Karpas-422 (cell line): Measurements from ENCODE around the gene DNMT3A. TPM values are rescaled to one million over a fixed set of nuclear protein-coding genes. Genes with fewer than 3 reads are reported as not detected.

ENCODE experiments used
- DNase-seq: peaks from one replicate; pipeline ENCODE4 v3.0.0-alpha.2; 2015
- H2AFZ ChIP-seq: fragments of 200-600 bp; sonication (generic); 2 replicates; pipeline ENCODE4 v1.6.1; 2014; ENCODE audit warnings: antibody characterized with exemption, low read length, mixed read lengths
- H3K27ac ChIP-seq: fragments of 200-600 bp; sonication (generic); 2 replicates; pipeline ENCODE4 v1.5.1; 2014; ENCODE audit warnings: mild to moderate bottlenecking, low read length, moderate library complexity
- H3K27me3 ChIP-seq: fragments of 200-600 bp; sonication (generic); 2 replicates; pipeline ENCODE4 v1.6.1; 2014; ENCODE audit warnings: low read length, mixed read lengths
- H3K36me3 ChIP-seq: fragments of 200-600 bp; sonication (generic); 2 replicates; pipeline ENCODE4 v1.6.1; 2014; ENCODE audit warnings: low read length, mixed read lengths; ENCODE audit not compliant: insufficient read depth
- H3K4me1 ChIP-seq: fragments of 200-600 bp; sonication (generic); 2 replicates; pipeline ENCODE4 v1.6.1; 2014; ENCODE audit warnings: mild to moderate bottlenecking, low read length, mixed read lengths
- H3K4me2 ChIP-seq: fragments of 200-600 bp; sonication (generic); 2 replicates; pipeline ENCODE4 v1.6.1; 2014; ENCODE audit warnings: low read length, low read depth, mild to moderate bottlenecking; ENCODE audit not compliant: poor library complexity, severe bottlenecking
- H3K4me3 ChIP-seq: fragments of 200-600 bp; sonication (generic); 2 replicates; pipeline ENCODE4 v1.5.1; 2014; ENCODE audit warnings: mild to moderate bottlenecking, antibody characterized with exemption, low read length, mixed read lengths
- H3K79me2 ChIP-seq: fragments of 200-600 bp; sonication (generic); 2 replicates; pipeline ENCODE4 v1.6.1; 2014; ENCODE audit warnings: mild to moderate bottlenecking, low read length, mixed read lengths
- H3K9ac ChIP-seq: fragments of 200-600 bp; sonication (generic); 2 replicates; pipeline ENCODE4 v1.6.0; 2014; ENCODE audit warnings: low read length
- H3K9me2 ChIP-seq: fragments of 200-600 bp; sonication (generic), shearing (Covaris generic); replicated peaks from 2 replicates; pipeline ENCODE4 v1.6.0; 2014; ENCODE audit warnings: mild to moderate bottlenecking, low read length, moderate library complexity; ENCODE audit not compliant: insufficient read depth
- H3K9me3 ChIP-seq: fragments of 300-700, 200-600 bp; sonication (generic); 2 replicates; pipeline ENCODE4 v1.6.1; 2014; ENCODE audit warnings: low read length, mixed read lengths
- H4K20me1 ChIP-seq: fragments of 200-600 bp; sonication (generic); 2 replicates; pipeline ENCODE4 v1.6.1; 2014; ENCODE audit warnings: mild to moderate bottlenecking, antibody characterized with exemption, low read length, low read depth; ENCODE audit not compliant: insufficient read depth
- total RNA-seq: library from RNA; depleted of rRNA; stranded (reverse); fragments of >200 nt; shearing (Covaris generic); gene quantifications from 2 replicates; pipeline ENCODE4 v1.2.3, GENCODE V29; 2014; ENCODE audit warnings: low replicate concordance

DNMT3A gene
- total RNA-seq, 1 experiment from 2014 or later = 0.97 TPM

DNA sequence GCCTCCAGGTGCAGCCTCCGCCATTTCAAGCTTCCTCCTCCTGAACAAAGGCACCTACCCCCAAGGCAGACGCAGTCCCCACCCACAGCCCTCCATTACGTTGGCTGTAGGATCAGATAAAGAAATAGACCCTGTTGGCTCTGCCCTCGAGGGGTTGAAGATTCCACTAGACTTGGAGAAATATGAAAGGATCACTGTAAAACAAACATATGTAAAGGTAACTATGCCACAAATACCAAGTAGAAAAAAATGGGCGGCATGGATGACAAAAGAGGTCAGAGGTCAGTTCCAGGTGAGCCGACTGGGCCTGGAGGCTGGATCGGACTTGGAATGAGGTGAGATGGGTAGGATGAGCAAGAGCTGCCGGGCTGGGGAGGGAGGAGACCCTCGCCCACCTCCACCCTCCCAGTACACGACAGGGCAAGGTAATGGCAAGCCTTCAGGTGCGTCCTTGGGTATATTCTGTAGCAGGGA is 88.5 kb downstream of the DNMT3A start:
- H3K9ac ChIP-seq = no peak overlapping the region
- H3K27me3 ChIP-seq = no peaks in the 10 kb centered on the region
- no peak overlapping the region for H2AFZ ChIP-seq
- H4K20me1 ChIP-seq = no peaks in the 10 kb centered on the region
- DNase-seq = no peak
- no peak overlapping the region for H3K27ac ChIP-seq
- no peak overlapping the region for H3K4me2 ChIP-seq
- H3K79me2 ChIP-seq = no peaks in the 10 kb centered on the region
- no peak overlapping the region for H3K4me3 ChIP-seq
- no peaks in the 10 kb centered on the region for H3K36me3 ChIP-seq
- no peaks in the 10 kb centered on the region for H3K4me1 ChIP-seq
- H3K9me3 ChIP-seq = no peaks in the 10 kb centered on the region
- H3K9me2 ChIP-seq = no peaks in the 10 kb centered on the region

GRCh38 chr2:25252291-25253152 is 89.2 kb downstream of the DNMT3A start:
- Histone ChIP-seq H3K4me2 (no peak overlapping the region), H2AFZ (no peak overlapping the region), H3K4me1 (no peaks in the 10 kb centered on the region), H3K36me3 (no peaks in the 10 kb centered on the region), H3K9me3 (no peaks in the 10 kb centered on the region), H3K79me2 (no peaks in the 10 kb centered on the region), H4K20me1 (no peaks in the 10 kb centered on the region), H3K27me3 (no peaks in the 10 kb centered on the region), H3K9me2 (no peaks in the 10 kb centered on the region), H3K4me3 (no peak overlapping the region), H3K27ac (no peak overlapping the region), H3K9ac (no peak overlapping the region)
- no peak for DNase-seq

GRCh38 chr2:25251422-25252273 is 90.1 kb downstream of the DNMT3A start:
- Histone ChIP-seq H3K9ac (no peak overlapping the region), H3K79me2 (no peaks in the 10 kb centered on the region), H3K4me1 (no peaks in the 10 kb centered on the region), H3K9me2 (no peaks in the 10 kb centered on the region), H3K4me2 (no peak overlapping the region), H2AFZ (no peak overlapping the region), H3K27ac (no peak overlapping the region), H3K4me3 (no peak overlapping the region), H4K20me1 (no peaks in the 10 kb centered on the region), H3K36me3 (no peaks in the 10 kb centered on the region), H3K27me3 (no peaks in the 10 kb centered on the region), H3K9me3 (no peaks in the 10 kb centered on the region)
- no peak for DNase-seq

DNA sequence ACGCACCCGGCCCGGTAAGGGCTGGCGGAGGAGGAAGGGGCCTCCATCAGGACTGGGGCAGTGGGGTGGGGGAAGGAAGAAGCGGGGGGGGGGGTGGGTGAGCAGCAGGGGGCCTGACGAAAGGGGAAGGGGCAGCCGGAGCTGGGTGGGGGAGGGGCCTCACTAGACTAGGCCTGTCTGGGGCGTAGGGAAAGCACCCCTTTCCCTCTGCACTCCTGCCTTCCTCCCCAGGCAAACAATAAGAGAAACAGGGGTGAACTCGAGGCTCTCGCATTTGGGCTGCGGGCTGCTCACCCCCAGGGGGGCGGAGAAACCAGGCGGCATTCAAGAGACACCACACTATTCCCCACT is 90.7 kb downstream of the DNMT3A start:
- Histone ChIP-seq H3K79me2 (no peaks in the 10 kb centered on the region), H3K27me3 (no peaks in the 10 kb centered on the region), H3K9ac (no peak overlapping the region), H3K9me2 (no peaks in the 10 kb centered on the region), H3K27ac (no peak overlapping the region), H3K36me3 (no peaks in the 10 kb centered on the region), H3K9me3 (no peaks in the 10 kb centered on the region), H3K4me1 (no peaks in the 10 kb centered on the region), H4K20me1 (no peaks in the 10 kb centered on the region), H3K4me3 (no peak overlapping the region), H3K4me2 (no peak overlapping the region), H2AFZ (no peak overlapping the region)
- DNase-seq = no peak

GRCh38 chr2:25250331-25251070 is 91.2 kb downstream of the DNMT3A start:
- Histone ChIP-seq H3K4me2 (no peak overlapping the region), H3K4me3 (no peak overlapping the region), H3K9ac (no peak overlapping the region), H3K27ac (no peak overlapping the region), H3K79me2 (no peaks in the 10 kb centered on the region), H2AFZ (no peak overlapping the region), H3K27me3 (no peaks in the 10 kb centered on the region), H3K36me3 (no peaks in the 10 kb centered on the region), H3K9me2 (no peaks in the 10 kb centered on the region), H3K4me1 (no peaks in the 10 kb centered on the region), H3K9me3 (no peaks in the 10 kb centered on the region), H4K20me1 (no peaks in the 10 kb centered on the region)
- no peak for DNase-seq

GRCh38 chr2:25249785-25250184 is 91.9 kb downstream of the DNMT3A start:
- H3K9ac ChIP-seq = no peak overlapping the region
- no peaks in the 10 kb centered on the region for H3K9me3 ChIP-seq
- no peaks in the 10 kb centered on the region for H3K9me2 ChIP-seq
- no peaks in the 10 kb centered on the region for H3K27me3 ChIP-seq
- H3K36me3 ChIP-seq = no peaks in the 10 kb centered on the region
- no peak overlapping the region for H3K4me3 ChIP-seq
- H3K27ac ChIP-seq = no peak overlapping the region
- DNase-seq = no peak
- no peaks in the 10 kb centered on the region for H4K20me1 ChIP-seq
- no peak overlapping the region for H2AFZ ChIP-seq
- no peaks in the 10 kb centered on the region for H3K79me2 ChIP-seq
- no peaks in the 10 kb centered on the region for H3K4me1 ChIP-seq
- H3K4me2 ChIP-seq = no peak overlapping the region

- Histone ChIP-seq H3K79me2 (no peaks in the 10 kb centered on the region), H3K27me3 (no peaks in the 10 kb centered on the region), H3K36me3 (no peaks in the 10 kb centered on the region), H3K4me2 (no peak overlapping the region), H3K9ac (no peak overlapping the region), H3K4me1 (no peaks in the 10 kb centered on the region), H2AFZ (no peak overlapping the region), H3K9me2 (no peaks in the 10 kb centered on the region), H3K9me3 (no peaks in the 10 kb centered on the region), H3K27ac (no peak overlapping the region), H3K4me3 (no peak overlapping the region), H4K20me1 (no peaks in the 10 kb centered on the region)
- DNase-seq = no peak
Measured at GRCh38 chr2:25247792-25248512, 93.8 kb downstream of the DNMT3A start.
